Gastroesophageal sphincter (tissue), 3 donors: ENCODE results near the gene SNX32.

Experiments used
- POLR2A ChIP-seq, 2 donors: fragments of 450-650 bp; IDR thresholded peaks; one replicate each; pipeline ENCODE4 v1.6.1; 2017; ENCODE audit warnings: antibody characterized with exemption in 2 of 2, mild to moderate bottlenecking in 2 of 2, moderate library complexity in 1 of 2
- TF ChIP-seq, protein P1 (sequence below), 4 experiments: fragments of 200-600 bp in 2 of 4; fragments of 450-650 bp in 2 of 4; sonication (generic) in 1 of 4; IDR thresholded peaks; one replicate each; pipeline ENCODE4 v1.5.1; 2017 to 2019; ENCODE audit warnings: antibody characterized with exemption in 4 of 4, mild to moderate bottlenecking in 2 of 4, moderate library complexity in 2 of 4

DNA sequence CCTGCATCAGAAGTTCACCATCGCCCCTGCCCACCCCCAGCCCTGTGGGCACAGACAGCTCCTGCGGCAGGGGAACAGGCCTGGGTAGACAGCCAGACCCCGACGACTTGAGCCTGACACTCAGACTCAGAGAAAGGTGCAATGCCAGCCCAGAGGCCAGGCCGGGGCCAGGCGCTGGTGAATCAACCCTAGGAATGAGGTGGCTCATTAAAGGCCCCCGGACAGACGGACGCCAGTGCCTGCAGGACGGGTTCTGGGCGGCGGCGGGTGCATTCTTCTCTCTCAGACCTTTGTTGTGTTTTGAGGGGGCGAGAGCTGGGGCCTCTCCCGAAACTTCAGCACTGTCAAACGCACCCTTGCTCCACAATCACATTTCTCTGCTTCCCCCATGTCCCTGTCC, 41.3 kb upstream of the SNX32 start:
- TF ChIP-seq, protein P1, sequence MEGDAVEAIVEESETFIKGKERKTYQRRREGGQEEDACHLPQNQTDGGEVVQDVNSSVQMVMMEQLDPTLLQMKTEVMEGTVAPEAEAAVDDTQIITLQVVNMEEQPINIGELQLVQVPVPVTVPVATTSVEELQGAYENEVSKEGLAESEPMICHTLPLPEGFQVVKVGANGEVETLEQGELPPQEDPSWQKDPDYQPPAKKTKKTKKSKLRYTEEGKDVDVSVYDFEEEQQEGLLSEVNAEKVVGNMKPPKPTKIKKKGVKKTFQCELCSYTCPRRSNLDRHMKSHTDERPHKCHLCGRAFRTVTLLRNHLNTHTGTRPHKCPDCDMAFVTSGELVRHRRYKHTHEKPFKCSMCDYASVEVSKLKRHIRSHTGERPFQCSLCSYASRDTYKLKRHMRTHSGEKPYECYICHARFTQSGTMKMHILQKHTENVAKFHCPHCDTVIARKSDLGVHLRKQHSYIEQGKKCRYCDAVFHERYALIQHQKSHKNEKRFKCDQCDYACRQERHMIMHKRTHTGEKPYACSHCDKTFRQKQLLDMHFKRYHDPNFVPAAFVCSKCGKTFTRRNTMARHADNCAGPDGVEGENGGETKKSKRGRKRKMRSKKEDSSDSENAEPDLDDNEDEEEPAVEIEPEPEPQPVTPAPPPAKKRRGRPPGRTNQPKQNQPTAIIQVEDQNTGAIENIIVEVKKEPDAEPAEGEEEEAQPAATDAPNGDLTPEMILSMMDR (IDR thresholded peaks at IDR 0.05): no peak
- TF ChIP-seq POLR2A (IDR thresholded peaks at IDR 0.05): no peak
